A549 (cell line): ENCODE data around the gene NPB. TPM values are rescaled to one million over a fixed set of nuclear protein-coding genes. Genes with fewer than 3 reads are reported as not detected.

Source experiments
- ATAC-seq, 2 experiments: fragments of 200-7000 bp in 1 of 2; fragments of >200 bp in 1 of 2; cut with Nextera tagmentation in 1 of 2; cut with Tn5 transposase in 1 of 2; 3 replicates each; pipeline versions ENCODE4 v1.8.0 to v1.9.1; 2018 to 2020; ENCODE audit warnings: mild to moderate bottlenecking in 1 of 2, moderate library complexity in 1 of 2
- CTCF ChIA-PET: fragments of 300-600 bp; sonication (Branson Sonifier 250); formaldehyde crosslinking; extraction: SDS; loops from one replicate; lab custom pipeline; 2021; ENCODE audit warnings: antibody characterized with exemption, inconsistent platforms; lab: Yijun Ruan, JAX
- POLR2A ChIA-PET: fragments of 350-600 bp; formaldehyde crosslinking; extraction: SDS; loops from one replicate; lab custom pipeline; 2021; ENCODE audit warnings: antibody characterized with exemption, inconsistent platforms; lab: Yijun Ruan, JAX
- DNase-seq, 2 experiments: peaks; one replicate each; pipeline versions ENCODE4 v3.0.0 to v3.0.0-alpha.2; 2011 to 2016; ENCODE audit warnings: low read depth in 1 of 2, low spot score in 1 of 2
- FAIRE-seq: peaks from 2 replicates; lab custom pipeline; 2011; peaks lifted over from hg19 to GRCh38; lab: Jason Lieb, UNC
- H3K27ac ChIP-seq, 2 experiments: fragments of >200 bp; sonication (Bioruptor Twin); formaldehyde crosslinking; 3 replicates each; pipeline ENCODE4 v1.5.1; 2016 to 2017
- H3K4me1 ChIP-seq: fragments of >200 bp; sonication (Bioruptor Twin); formaldehyde crosslinking; 3 replicates; pipeline ENCODE4 v1.6.1; 2016
- H3K4me2 ChIP-seq: fragments of >200 bp; sonication (Bioruptor Twin); formaldehyde crosslinking; 3 replicates; pipeline ENCODE4 v1.6.1; 2016
- H3K4me3 ChIP-seq: fragments of >200 bp; sonication (Bioruptor Twin); formaldehyde crosslinking; 3 replicates; pipeline ENCODE4 v1.5.1; 2016
- H3K9me3 ChIP-seq: fragments of >200 bp; sonication (Bioruptor Twin); formaldehyde crosslinking; 3 replicates; pipeline ENCODE4 v1.6.1; 2016
- BHLHE40 ChIP-seq: IDR thresholded peaks from 2 replicates; pipeline ENCODE4 v1.6.1; 2012; ENCODE audit warnings: low read depth, low read length, inconsistent platforms
- CHD2 ChIP-seq: fragments of 150-350 bp; IDR thresholded peaks from 2 replicates; pipeline ENCODE4 v1.6.1; 2014; ENCODE audit warnings: low read length; ENCODE audit not compliant: partially characterized antibody
- CHD4 ChIP-seq: fragments of 200-600 bp; sonication (generic); IDR thresholded peaks from 2 replicates; pipeline ENCODE4 v1.6.1; 2016; ENCODE audit warnings: antibody characterized with exemption, mild to moderate bottlenecking, borderline replicate concordance
- EP300 ChIP-seq, 2 experiments: fragments of >200 bp; sonication (Bioruptor Twin); formaldehyde crosslinking; IDR thresholded peaks; 2 replicates in 1 of 2; 3 replicates in 1 of 2; pipeline ENCODE4 v1.6.1; 2016 to 2017
- ESRRA ChIP-seq: fragments of 150-350 bp; IDR thresholded peaks from 2 replicates; pipeline ENCODE4 v1.6.1; 2014; ENCODE audit warnings: mild to moderate bottlenecking, low read length, borderline replicate concordance
- FOSB ChIP-seq: fragments of 250-450 bp; sonication (Bioruptor Pico); IDR thresholded peaks from 2 replicates; pipeline ENCODE4 v1.5.0; 2020; ENCODE audit warnings: mild to moderate bottlenecking, moderate library complexity
- FOSL2 ChIP-seq, 2 experiments: fragments of 450-650 bp in 1 of 2; fragments of >200 bp in 1 of 2; sonication (Bioruptor Twin) in 1 of 2; formaldehyde crosslinking; IDR thresholded peaks; 2 replicates each; pipeline versions ENCODE4 v1.5.0 to v1.6.1; 2016 to 2020; ENCODE audit warnings: mild to moderate bottlenecking in 1 of 2, moderate library complexity in 1 of 2
- HOXA7 ChIP-seq: fragments of 250-450 bp; sonication (Bioruptor Pico); IDR thresholded peaks from 2 replicates; pipeline ENCODE4 v1.5.0; 2020; ENCODE audit warnings: mild to moderate bottlenecking, moderate library complexity
- HOXB13 ChIP-seq: fragments of 250-450 bp; sonication (Bioruptor Pico); IDR thresholded peaks from 2 replicates; pipeline ENCODE4 v1.5.0; 2020; ENCODE audit warnings: low read depth, mild to moderate bottlenecking, moderate library complexity
- HOXB5 ChIP-seq: fragments of 250-450 bp; sonication (Bioruptor Pico); IDR thresholded peaks from 2 replicates; pipeline ENCODE4 v1.5.0; 2020; ENCODE audit warnings: mild to moderate bottlenecking, moderate library complexity
- JUN ChIP-seq, 2 experiments: fragments of >200 bp; sonication (Bioruptor Twin); formaldehyde crosslinking; IDR thresholded peaks; 2 replicates in 1 of 2; 3 replicates in 1 of 2; pipeline ENCODE4 v1.6.1; 2016 to 2017
- MAZ ChIP-seq: fragments of 150-350 bp; IDR thresholded peaks from 2 replicates; pipeline ENCODE4 v1.6.1; 2014; ENCODE audit warnings: antibody characterized with exemption, low read depth, low read length, borderline replicate concordance
- NFE2L2 ChIP-seq: fragments of 150-350 bp; conservative IDR thresholded peaks from 2 replicates; pipeline ENCODE4 v1.6.1; 2014; ENCODE audit warnings: low read length
- NR3C1 ChIP-seq: fragments of >200 bp; sonication (Bioruptor Twin); formaldehyde crosslinking; IDR thresholded peaks from 3 replicates; pipeline ENCODE4 v1.6.1; 2017
- PHF8 ChIP-seq: fragments of 200-600 bp; sonication (generic); IDR thresholded peaks from 2 replicates; pipeline ENCODE4 v1.6.1; 2016; ENCODE audit warnings: low read depth, mild to moderate bottlenecking, antibody characterized with exemption, moderate library complexity, borderline replicate concordance
- POLR2A ChIP-seq: IDR thresholded peaks from 2 replicates; pipeline ENCODE4 v1.6.1; 2012; ENCODE audit warnings: mild to moderate bottlenecking, low read length
- POLR2AphosphoS2 ChIP-seq: conservative IDR thresholded peaks from 2 replicates; pipeline ENCODE4 v1.6.1; 2012; ENCODE audit warnings: low read length, improper control_type of control experiment, inconsistent platforms
- RARB ChIP-seq: fragments of 250-450 bp; sonication (Bioruptor Pico); IDR thresholded peaks from 2 replicates; pipeline ENCODE4 v1.8.0; 2021; ENCODE audit warnings: mild to moderate bottlenecking, moderate library complexity
- RCOR1 ChIP-seq: fragments of 150-350 bp; IDR thresholded peaks from 2 replicates; pipeline ENCODE4 v1.6.1; 2014; ENCODE audit warnings: antibody characterized with exemption, low read length, low read depth
- SMC3 ChIP-seq: fragments of >200 bp; sonication (Bioruptor Twin); formaldehyde crosslinking; IDR thresholded peaks from 3 replicates; pipeline ENCODE4 v1.6.1; 2018; ENCODE audit warnings: inconsistent platforms
- TFCP2L1 ChIP-seq: fragments of 250-450 bp; sonication (Bioruptor Pico); IDR thresholded peaks from 2 replicates; pipeline ENCODE4 v1.5.0; 2021; ENCODE audit warnings: mild to moderate bottlenecking
- ZC3H11A ChIP-seq: fragments of 450-650 bp; IDR thresholded peaks from 2 replicates; pipeline ENCODE4 v1.6.1; 2014; ENCODE audit warnings: antibody characterized with exemption, mild to moderate bottlenecking
- WGBS: methylation state at CpG from one replicate; pipeline ENCODE4 v1.1.6; 2017; ENCODE audit errors: missing lambda C conversion rate; 5-methylcytosine and 5-hydroxymethylcytosine counted together
- polyA plus RNA-seq, 4 experiments: library from polyadenylated mRNA; depleted of rRNA in 3 of 4; stranded (reverse); fragments of >200 nt; fragmentation: RNase III in 1 of 4; extraction: RNeasy Plus Mini Kit Qiagen cat#74134 plus additional on column Dnase treatment in 1 of 4; gene quantifications; 2 replicates in 3 of 4; 3 replicates in 1 of 4; pipeline ENCODE4 v1.2.3, GENCODE V29; 2011 to 2017
- TF ChIP-seq, protein P1 (sequence below): IDR thresholded peaks from 2 replicates; pipeline ENCODE4 v1.6.1; 2012; ENCODE audit warnings: low read depth, borderline replicate concordance
- TF ChIP-seq, protein P2 (sequence below): fragments of 250-450 bp; sonication (Bioruptor Pico); IDR thresholded peaks from 2 replicates; pipeline ENCODE4 v1.5.0; 2020; ENCODE audit warnings: low read depth, mild to moderate bottlenecking, moderate library complexity
- TF ChIP-seq, protein P3 (sequence below): fragments of >200 bp; sonication (Bioruptor Twin); formaldehyde crosslinking; IDR thresholded peaks from 2 replicates; pipeline ENCODE4 v1.6.1; 2016

Gene NPB
- polyA plus RNA-seq, 2 of the 4 experiments (the other 2 are of a cell fraction), result 0.41 to 0.45 TPM

DNA sequence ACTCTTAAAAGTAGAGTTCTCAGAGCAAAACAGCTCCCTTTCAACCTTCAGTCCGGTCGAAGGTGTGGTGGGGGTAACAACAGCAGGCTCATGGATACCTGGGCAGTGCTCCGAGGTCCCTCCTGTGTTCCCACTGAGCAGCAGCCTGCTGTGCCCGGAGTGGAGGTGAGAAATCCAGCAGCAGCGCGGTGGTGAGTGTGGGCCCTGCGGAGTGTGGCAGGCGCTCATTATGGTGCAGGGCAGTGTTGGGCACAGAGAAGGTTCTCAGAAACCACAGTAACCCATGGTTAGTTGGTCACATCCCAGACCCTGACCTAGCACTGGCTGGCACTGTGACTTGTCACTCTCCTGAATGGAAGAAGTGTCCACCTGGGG, 36.7 kb upstream of the NPB start:
- no peak overlapping the region for H3K27ac ChIP-seq
- H3K4me1 ChIP-seq, result peaks cover 61% of the 10 kb centered on the region
- 96% methylated on average over 8 of the region's 8 CpGs for WGBS

DNA sequence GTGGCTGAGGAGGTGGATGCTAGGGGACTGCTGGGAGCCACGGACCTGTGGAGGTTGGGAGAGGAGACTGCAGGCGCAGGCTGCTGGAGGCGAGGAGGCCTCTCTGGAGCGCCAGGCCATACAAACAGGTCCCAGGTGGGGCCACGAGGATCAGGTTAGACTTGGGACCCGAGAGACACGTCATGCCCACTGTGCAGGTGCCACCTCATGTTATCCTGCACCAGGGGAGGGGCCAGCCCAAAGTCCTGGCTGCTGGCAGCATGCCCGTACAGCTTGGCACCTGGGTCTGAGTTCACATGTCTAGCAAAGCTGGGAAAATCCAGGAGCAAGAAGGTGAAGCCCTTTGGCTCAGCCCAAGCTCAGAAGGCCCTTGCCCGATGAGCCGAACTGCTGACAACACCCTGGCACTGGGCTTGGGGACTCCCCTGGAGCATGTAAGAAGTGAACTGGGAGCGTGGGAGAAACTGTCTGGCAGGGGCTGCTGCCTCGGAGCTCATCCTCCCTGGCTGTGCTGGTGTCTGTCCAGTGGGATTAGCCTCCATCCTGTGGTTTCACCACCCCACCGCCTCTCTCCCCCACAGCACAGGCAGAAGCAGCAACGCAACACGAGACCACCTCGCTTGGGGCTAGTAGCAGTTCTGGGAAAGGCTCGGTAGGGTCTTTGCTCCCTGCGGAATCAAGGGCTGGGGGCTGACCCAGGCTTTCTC, 36.2 kb upstream of the NPB start:
- TF ChIP-seq SMC3, result no peak
- TF ChIP-seq ESRRA, result no peak
- peak; percentile 56; the same call in 1 of the 2 replicates for TF ChIP-seq FOSB (CRISPR knock-in tag)
- TF ChIP-seq, protein P1, sequence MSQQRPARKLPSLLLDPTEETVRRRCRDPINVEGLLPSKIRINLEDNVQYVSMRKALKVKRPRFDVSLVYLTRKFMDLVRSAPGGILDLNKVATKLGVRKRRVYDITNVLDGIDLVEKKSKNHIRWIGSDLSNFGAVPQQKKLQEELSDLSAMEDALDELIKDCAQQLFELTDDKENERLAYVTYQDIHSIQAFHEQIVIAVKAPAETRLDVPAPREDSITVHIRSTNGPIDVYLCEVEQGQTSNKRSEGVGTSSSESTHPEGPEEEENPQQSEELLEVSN, result no peak
- TF ChIP-seq POLR2AphosphoS2, result peak; percentile 45; the same call in 1 of the 2 replicates
- no peak for TF ChIP-seq HOXB5 (CRISPR knock-in tag)
- 0 out of 2 replicates have a peak, but pooled peaks have one; percentile 16 for TF ChIP-seq RARB (CRISPR knock-in tag)
- TF ChIP-seq CHD2, result peak; percentile 25
- peak; percentile 50; the same call in 1 of the 2 replicates for TF ChIP-seq TFCP2L1
- ChIA-PET POLR2A (interaction anchor here (0.5 to 1.8 kb wide), 3 partner anchors 11 to 153 kb away, joined by 3 to 6 read pairs (median 3); partner anchors contain the start of gene SLC25A10), CTCF (interaction anchor here (0.7 to 3.0 kb wide), 7 partner anchors 17 to 154 kb away, joined by 3 to 17 read pairs (median 3); partner anchors contain the start of gene MAFG)
- ATAC-seq (no peak; a peak in 2 of 6 replicates), DNase-seq (no peak), FAIRE-seq (no peak)
- H3K9me3 ChIP-seq, result no peaks in the 10 kb centered on the region
- H3K4me3 ChIP-seq, result no peak overlapping the region
- H3K4me1 ChIP-seq, result peaks cover 61% of the 10 kb centered on the region
- WGBS, result 88% methylated on average over 17 of the region's 18 CpGs
- H3K27ac ChIP-seq, result 0 out of 6 replicates have a peak overlapping the region, but pooled peaks of 1 of the 2 experiments have one; percentile 9
- no peak overlapping the region for H3K4me2 ChIP-seq

More for the DNA sequence above, 36.7 kb upstream of the NPB start:
- Histone ChIP-seq H3K9me3 (no peaks in the 10 kb centered on the region), H3K4me3 (no peak overlapping the region), H3K4me2 (no peak overlapping the region)
- FAIRE-seq (no peak), DNase-seq (no peak), ATAC-seq (no peak)
- no peak for TF ChIP-seq NR3C1
- TF ChIP-seq JUN (IDR thresholded peaks at IDR 0.05), result 0 out of 5 replicates have a peak, but pooled peaks of 1 of the 2 experiments have one; percentile 1
- TF ChIP-seq BHLHE40, result no peak
- TF ChIP-seq, protein P2, sequence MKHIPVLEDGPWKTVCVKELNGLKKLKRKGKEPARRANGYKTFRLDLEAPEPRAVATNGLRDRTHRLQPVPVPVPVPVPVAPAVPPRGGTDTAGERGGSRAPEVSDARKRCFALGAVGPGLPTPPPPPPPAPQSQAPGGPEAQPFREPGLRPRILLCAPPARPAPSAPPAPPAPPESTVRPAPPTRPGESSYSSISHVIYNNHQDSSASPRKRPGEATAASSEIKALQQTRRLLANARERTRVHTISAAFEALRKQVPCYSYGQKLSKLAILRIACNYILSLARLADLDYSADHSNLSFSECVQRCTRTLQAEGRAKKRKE (CRISPR knock-in tag), result no peak
- POLR2A ChIA-PET, result interaction anchor here (0.5 to 0.6 kb wide), 3 partner anchors 10 to 34 kb away, joined by 3 read pairs; no protein-coding TSS in a partner anchor
- CTCF ChIA-PET, result interaction anchor here (0.6 to 3.0 kb wide), 4 partner anchors 127 to 165 kb away, joined by 3 to 17 read pairs (median 3); no protein-coding TSS in a partner anchor

DNA sequence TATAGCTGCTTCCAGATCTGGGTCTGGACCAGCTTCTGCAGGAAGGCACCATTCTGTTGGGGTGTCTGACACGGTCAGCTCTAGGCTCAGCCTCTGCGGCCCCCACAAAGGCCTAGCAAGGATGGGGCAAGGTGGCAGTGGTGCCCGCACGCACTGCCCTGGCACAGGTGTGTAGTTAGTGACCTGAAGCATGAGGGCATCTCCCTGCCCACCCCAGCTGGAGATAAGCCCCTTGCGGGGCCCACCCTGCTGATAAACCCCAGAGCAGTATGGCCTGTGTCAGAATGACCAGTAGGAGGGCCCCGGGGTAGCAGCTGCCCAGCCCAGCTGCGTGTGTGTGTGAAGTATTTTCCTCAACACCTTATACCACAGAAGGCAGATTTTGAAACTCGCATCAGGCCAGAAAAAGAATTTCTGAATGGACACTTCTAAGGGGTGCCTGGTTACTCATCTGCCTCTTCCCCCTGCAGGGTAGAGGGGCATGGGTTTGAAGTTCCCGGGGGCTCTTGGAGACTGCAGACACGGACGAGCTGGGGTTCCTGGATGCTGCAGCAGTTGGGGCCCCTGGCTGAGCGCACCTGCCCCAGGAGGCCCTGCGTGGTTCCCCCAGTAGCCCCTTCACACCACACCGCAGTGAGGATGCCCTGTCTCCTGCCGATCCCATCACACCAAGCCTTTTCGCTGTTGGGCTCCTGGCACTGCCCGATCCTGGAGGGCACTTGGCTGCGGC, 35.4 kb upstream of the NPB start:
- Histone ChIP-seq H3K4me2 (peak overlapping the region; percentile 97; the same call in 2 of the 3 replicates), H3K4me1 (peaks cover 61% of the 10 kb centered on the region), H3K4me3 (no peak overlapping the region), H3K27ac (peak overlapping the region; percentile 97 to 100; a peak in 4 of 6 replicates), H3K9me3 (no peaks in the 10 kb centered on the region)
- ChIA-PET POLR2A (interaction anchor here (0.7 to 1.8 kb wide), 5 partner anchors 17 to 154 kb away, joined by 3 to 6 read pairs (median 3); partner anchors contain the start of genes MCRIP1 and SLC25A10), CTCF (interaction anchor here (0.7 to 3.0 kb wide), 11 partner anchors 17 to 164 kb away, joined by 3 to 17 read pairs (median 3); partner anchors contain the start of gene MAFG)
- ATAC-seq (peak; percentile 0 to 2; a peak in 5 of 6 replicates), DNase-seq (no peak), FAIRE-seq (no peak)
- TF ChIP-seq MAZ (no peak), NR3C1 (no peak), POLR2AphosphoS2 (peak; percentile 70; the same call in 1 of the 2 replicates), FOSL2 (IDR thresholded peaks at IDR 0.05) (no peak), FOSL2 (CRISPR knock-in tag; IDR thresholded peaks at IDR 0.05) (0 out of 2 replicates have a peak, but pooled peaks have one; percentile 6), NFE2L2 (no peak), EP300 (IDR thresholded peaks at IDR 0.05) (no peak), PHF8 (no peak), HOXA7 (CRISPR knock-in tag) (0 out of 2 replicates have a peak, but pooled peaks have one; percentile 25), TFCP2L1 (peak; percentile 77), FOSB (CRISPR knock-in tag) (peak; percentile 16), CHD4 (no peak), ZC3H11A (no peak), HOXB13 (CRISPR knock-in tag) (no peak), POLR2A (peak; percentile 7; the same call in 1 of the 2 replicates), RCOR1 (no peak)
- TF ChIP-seq, protein P3, sequence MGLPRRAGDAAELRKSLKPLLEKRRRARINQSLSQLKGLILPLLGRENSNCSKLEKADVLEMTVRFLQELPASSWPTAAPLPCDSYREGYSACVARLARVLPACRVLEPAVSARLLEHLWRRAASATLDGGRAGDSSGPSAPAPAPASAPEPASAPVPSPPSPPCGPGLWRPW, result no peak
- TF ChIP-seq, protein P1, result peak; percentile 9; the same call in 1 of the 2 replicates
- WGBS, result 94% methylated on average over 18 of the region's 18 CpGs
